K562 (cell line): ENCODE data around the gene ZNF219. TPM values are rescaled to one million over a fixed set of nuclear protein-coding genes. Genes with fewer than 3 reads are reported as not detected.

Experiments used
- CBFA2T3 ChIP-seq: fragments of 450-650 bp; IDR thresholded peaks from 2 replicates; pipeline ENCODE4 v1.6.1; 2017
- CREB3 ChIP-seq: fragments of 450-650 bp; conservative IDR thresholded peaks from 2 replicates; pipeline ENCODE4 v1.6.1; 2016; ENCODE audit warnings: missing genetic modification characterization, low read depth, mild to moderate bottlenecking, missing compliant biosample characterization, moderate library complexity
- EHMT2 ChIP-seq: fragments of 450-650 bp; IDR thresholded peaks from 2 replicates; pipeline ENCODE4 v1.6.1; 2018; ENCODE audit warnings: antibody characterized with exemption
- ESRRB ChIP-seq: fragments of 250-450 bp; sonication (Bioruptor Pico); IDR thresholded peaks from 2 replicates; pipeline ENCODE4 v1.5.0; 2020; ENCODE audit warnings: mild to moderate bottlenecking, moderate library complexity, borderline replicate concordance
- GATA2 ChIP-seq: sonication (generic); formaldehyde crosslinking; IDR thresholded peaks from 2 replicates; pipeline ENCODE4 v1.4.0; 2020; ENCODE audit warnings: mild to moderate bottlenecking, missing genetic modification reagents
- KAT7 ChIP-seq: sonication (generic); formaldehyde crosslinking; IDR thresholded peaks from 2 replicates; pipeline ENCODE4 v1.8.0; 2022; ENCODE audit warnings: missing genetic modification reagents, mild to moderate bottlenecking, borderline replicate concordance
- KLF13 ChIP-seq: fragments of 450-650 bp; IDR thresholded peaks from 2 replicates; pipeline ENCODE4 v1.6.1; 2016; ENCODE audit warnings: missing genetic modification characterization, low read depth, mild to moderate bottlenecking, missing compliant biosample characterization, moderate library complexity, borderline replicate concordance
- MTA2 ChIP-seq: fragments of 450-650 bp; IDR thresholded peaks from 2 replicates; pipeline ENCODE4 v1.6.1; 2016; ENCODE audit warnings: low read depth
- PHF20 ChIP-seq: fragments of 450-650 bp; IDR thresholded peaks from 2 replicates; pipeline ENCODE4 v1.6.1; 2018; ENCODE audit not compliant: partially characterized antibody
- SRSF1 ChIP-seq: fragments of 200-400 bp; formaldehyde crosslinking; IDR thresholded peaks from 2 replicates; pipeline ENCODE4 v1.6.1; 2017; ENCODE audit warnings: mild to moderate bottlenecking, low read depth, low read length, moderate library complexity
- THAP12 ChIP-seq: fragments of 250-450 bp; sonication (Bioruptor Pico); IDR thresholded peaks from 2 replicates; pipeline ENCODE4 v1.9.0; 2021; ENCODE audit warnings: mild to moderate bottlenecking, inconsistent platforms
- ZBTB40 ChIP-seq, 2 experiments: fragments of 450-650 bp in 1 of 2; sonication (generic) in 1 of 2; formaldehyde crosslinking in 1 of 2; IDR thresholded peaks; 2 replicates each; pipeline versions ENCODE4 v1.7.1 to v1.9.0; 2016 to 2022; ENCODE audit warnings: inconsistent platforms in 1 of 2, mild to moderate bottlenecking in 1 of 2, missing genetic modification reagents in 1 of 2
- ZNF740 ChIP-seq, 3 experiments: fragments of 200-800 bp in 1 of 3; sonication (Bioruptor generic) in 1 of 3; sonication (generic) in 1 of 3; formaldehyde crosslinking in 1 of 3; IDR thresholded peaks; 2 replicates each; pipeline versions ENCODE4 v1.6.1 to v1.8.0; 2016 to 2022; ENCODE audit warnings: mild to moderate bottlenecking in 2 of 3, missing compliant biosample characterization in 2 of 3, missing genetic modification characterization in 2 of 3, missing genetic modification reagents in 1 of 3
- polyA plus RNA-seq, 8 experiments: library from polyadenylated mRNA; depleted of rRNA in 4 of 8; stranded (reverse) in 5 of 8; unstranded in 3 of 8; fragments of >200 nt; fragmentation: Nextera tagmentation in 2 of 8; fragmentation: Illumina TruSeq in 1 of 8; extraction: Ambion mirVana in 2 of 8; extraction: Trizol in 1 of 8; gene quantifications; 2 replicates each; pipeline versions ENCODE4 v1.2.1 to v1.2.3, GENCODE V29; 2011 to 2014; ENCODE audit warnings: inconsistent platforms in 1 of 8, missing spikeins in 1 of 8
- total RNA-seq, 7 experiments: library from RNA; depleted of rRNA in 6 of 7; stranded (reverse); fragments of >200 nt in 6 of 7; fragmentation: Illumina TruSeq in 2 of 7; extraction: Trizol in 2 of 7; gene quantifications; 2 replicates each; pipeline versions ENCODE4 v1.2.1 to v1.2.3, GENCODE V29; 2011 to 2021; ENCODE audit warnings: low replicate concordance in 1 of 7

Gene ZNF219
- total and polyA plus RNA-seq, 9 of the 15 experiments (the other 6 are each of a cell fraction or from before 2014, with no cell fraction given) = 0.29 to 10.6 (median 2.8) TPM

- TF ChIP-seq CREB3 (tag) (no peak), KLF13 (tag) (no peak), MTA2 (no peak), EHMT2 (no peak), GATA2 (CRISPR knock-in tag) (peak; percentile 37; the same call in 1 of the 2 replicates), THAP12 (no peak), PHF20 (no peak), CBFA2T3 (peak; percentile 35), KAT7 (CRISPR knock-in tag) (no peak), ESRRB (CRISPR knock-in tag) (no peak), ZNF740 (CRISPR knock-in tag; IDR thresholded peaks at IDR 0.05) (no peak), ZNF740 (tag; IDR thresholded peaks at IDR 0.05) (no peak), ZBTB40 (IDR thresholded peaks at IDR 0.05) (no peak), ZBTB40 (CRISPR knock-in tag; IDR thresholded peaks at IDR 0.05) (no peak), SRSF1 (no peak)
Measured at GRCh38 chr14:21043974-21044618, 54.4 kb downstream of the ZNF219 start (continued).
